GM23338 (cell line): ENCODE results near the gene AKAP17A. TPM values are rescaled to one million over a fixed set of nuclear protein-coding genes. Genes with fewer than 3 reads are reported as not detected.
"Not testable (repeated sequence)": the region's sequence is repeated elsewhere in the genome, so short reads cannot be mapped to it uniquely, and the experiment has no call there.

ENCODE experiments used
- ATAC-seq: fragments of 200-7000 bp; cut with Tn5 transposase; 3 replicates; pipeline ENCODE4 v1.9.1; 2020
- DNase-seq: peaks from one replicate; pipeline ENCODE4 v3.0.0-alpha.2; 2015; ENCODE audit warnings: low spot score
- H2AFZ ChIP-seq: fragments of 200-600 bp; sonication (generic); 2 replicates; pipeline ENCODE4 v1.8.0; 2016; ENCODE audit warnings: antibody characterized with exemption, mild to moderate bottlenecking, moderate library complexity
- H3F3A ChIP-seq: fragments of 200-600 bp; sonication (generic); replicated peaks from 2 replicates; pipeline ENCODE4 v1.8.0; 2017; ENCODE audit warnings: antibody characterized with exemption, mixed run types, low read depth
- H3K27ac ChIP-seq: fragments of 200-600 bp; sonication (generic); 2 replicates; pipeline ENCODE4 v1.6.1; 2016; ENCODE audit warnings: low read depth
- H3K27me3 ChIP-seq: fragments of 200-600 bp; sonication (generic); 2 replicates; pipeline ENCODE4 v1.8.0; 2016; ENCODE audit warnings: mild to moderate bottlenecking, mixed run types, moderate library complexity; ENCODE audit not compliant: insufficient read depth
- H3K36me3 ChIP-seq: fragments of 200-600 bp; sonication (generic); 2 replicates; pipeline ENCODE4 v1.8.0; 2016; ENCODE audit warnings: mild to moderate bottlenecking; ENCODE audit not compliant: insufficient read depth
- H3K4me1 ChIP-seq: fragments of 200-600 bp; sonication (generic); 2 replicates; pipeline ENCODE4 v1.8.0; 2016; ENCODE audit warnings: mild to moderate bottlenecking, moderate library complexity; ENCODE audit not compliant: insufficient read depth
- H3K4me2 ChIP-seq: fragments of 200-600 bp; sonication (generic); 2 replicates; pipeline ENCODE4 v1.7.1; 2017; ENCODE audit warnings: mixed run types
- H3K4me3 ChIP-seq: fragments of 200-600 bp; sonication (generic); 2 replicates; pipeline ENCODE4 v1.6.1; 2016; ENCODE audit warnings: mixed run types
- H3K79me2 ChIP-seq: fragments of 200-600 bp; sonication (generic); replicated peaks from 2 replicates; pipeline ENCODE4 v1.8.0; 2017; ENCODE audit warnings: mild to moderate bottlenecking; ENCODE audit not compliant: insufficient read depth
- H3K9me2 ChIP-seq: fragments of 200-600 bp; sonication (generic); 2 replicates; pipeline ENCODE4 v1.8.0; 2017; ENCODE audit not compliant: insufficient read depth
- H4K20me1 ChIP-seq: fragments of 200-600 bp; sonication (generic); replicated peaks from 2 replicates; pipeline ENCODE4 v1.8.0; 2017; ENCODE audit warnings: mild to moderate bottlenecking; ENCODE audit not compliant: insufficient read depth
- H3K27ac Mint-ChIP-seq: 2 replicates; pipeline ENCODE4 v1.8.0; 2020; ENCODE audit warnings: inconsistent platforms, mild to moderate bottlenecking, moderate library complexity, mixed read lengths
- H3K27me3 Mint-ChIP-seq: 3 replicates; pipeline ENCODE4 v1.8.0; 2022; ENCODE audit warnings: low read depth, mild to moderate bottlenecking, moderate library complexity, mixed read lengths, inconsistent platforms; ENCODE audit not compliant: insufficient read depth, poor library complexity
- H3K36me3 Mint-ChIP-seq: 3 replicates; pipeline ENCODE4 v1.8.0; 2021; ENCODE audit warnings: low read depth, mild to moderate bottlenecking, inconsistent platforms, moderate library complexity, mixed read lengths
- H3K4me1 Mint-ChIP-seq: 3 replicates; pipeline ENCODE4 v1.8.0; 2020; ENCODE audit warnings: mild to moderate bottlenecking, inconsistent platforms, mixed read lengths
- H3K4me3 Mint-ChIP-seq: 3 replicates; pipeline ENCODE4 v1.8.0; 2021; ENCODE audit warnings: moderate library complexity, mild to moderate bottlenecking, inconsistent platforms, mixed read lengths
- H3K9me3 Mint-ChIP-seq: 3 replicates; pipeline ENCODE4 v1.8.0; 2020; ENCODE audit warnings: moderate library complexity, mild to moderate bottlenecking, inconsistent platforms, mixed read lengths
- CREB1 ChIP-seq: fragments of 250-450 bp; sonication (Bioruptor Pico); IDR thresholded peaks from 2 replicates; pipeline ENCODE4 v1.5.0; 2020; ENCODE audit warnings: low read depth, mild to moderate bottlenecking, moderate library complexity
- ETS1 ChIP-seq: IDR thresholded peaks from 2 replicates; pipeline ENCODE4 v1.6.1; 2016; ENCODE audit warnings: antibody characterized with exemption
- EZH2 ChIP-seq: fragments of 200-600 bp; sonication (generic); IDR thresholded peaks from one replicate; pipeline ENCODE4 v1.8.0; 2017; ENCODE audit warnings: antibody characterized with exemption, mild to moderate bottlenecking, low read depth; ENCODE audit not compliant: unreplicated experiment
- JUNB ChIP-seq: IDR thresholded peaks from one replicate; pipeline ENCODE4 v1.6.1; 2016; ENCODE audit warnings: antibody characterized with exemption; ENCODE audit not compliant: unreplicated experiment
- NANOG ChIP-seq: IDR thresholded peaks from 2 replicates; pipeline ENCODE4 v1.6.1; 2016; ENCODE audit warnings: antibody characterized with exemption, borderline replicate concordance
- POLR2AphosphoS5 ChIP-seq: IDR thresholded peaks from 2 replicates; pipeline ENCODE4 v1.6.1; 2016; ENCODE audit warnings: antibody characterized with exemption, low read depth
- REST ChIP-seq: IDR thresholded peaks from one replicate; pipeline ENCODE4 v1.6.1; 2018; ENCODE audit warnings: antibody characterized with exemption; ENCODE audit not compliant: unreplicated experiment
- STAT1 ChIP-seq: IDR thresholded peaks from one replicate; pipeline ENCODE4 v1.6.1; 2016; ENCODE audit warnings: antibody characterized with exemption; ENCODE audit not compliant: unreplicated experiment
- ZNF114 ChIP-seq: fragments of 250-450 bp; sonication (Bioruptor Pico); IDR thresholded peaks from 2 replicates; pipeline ENCODE4 v1.5.0; 2020; ENCODE audit warnings: mild to moderate bottlenecking, moderate library complexity
- polyA plus RNA-seq: library from polyadenylated mRNA; unstranded; fragments of >200 nt; fragmentation: Nextera tagmentation; extraction: Ambion mirVana; gene quantifications from 2 replicates; pipeline ENCODE4 v1.2.1, GENCODE V29; 2016
- total RNA-seq: library from RNA; depleted of rRNA; stranded (reverse); fragments of >200 nt; shearing (Covaris generic); gene quantifications from 2 replicates; pipeline ENCODE4 v1.2.3, GENCODE V29; 2014
- TF ChIP-seq, protein P1 (sequence below), 2 experiments: fragments of 200-600 bp in 1 of 2; sonication (generic) in 1 of 2; conservative IDR thresholded peaks; 2 replicates each; pipeline versions ENCODE4 v1.5.1 to v1.6.1; 2016 to 2017; ENCODE audit warnings: antibody characterized with exemption in 2 of 2, low read depth in 2 of 2, mild to moderate bottlenecking in 2 of 2, moderate library complexity in 1 of 2

AKAP17A gene
- total and polyA plus RNA-seq, 2 experiments from 2014 or later = 27.6 to 64.3 TPM

- TF ChIP-seq REST = no peak
- no peak for TF ChIP-seq ZNF114
- no peak for TF ChIP-seq NANOG
- TF ChIP-seq ETS1 = no peak
- no peak for TF ChIP-seq EZH2
- no peak for TF ChIP-seq JUNB
- no peak for TF ChIP-seq STAT1
- no peak for TF ChIP-seq CREB1 (CRISPR knock-in tag)
These were observed 36.0 kb upstream of the AKAP17A start (continued) for GRCh38 chrX:1555370-1555769.

DNA sequence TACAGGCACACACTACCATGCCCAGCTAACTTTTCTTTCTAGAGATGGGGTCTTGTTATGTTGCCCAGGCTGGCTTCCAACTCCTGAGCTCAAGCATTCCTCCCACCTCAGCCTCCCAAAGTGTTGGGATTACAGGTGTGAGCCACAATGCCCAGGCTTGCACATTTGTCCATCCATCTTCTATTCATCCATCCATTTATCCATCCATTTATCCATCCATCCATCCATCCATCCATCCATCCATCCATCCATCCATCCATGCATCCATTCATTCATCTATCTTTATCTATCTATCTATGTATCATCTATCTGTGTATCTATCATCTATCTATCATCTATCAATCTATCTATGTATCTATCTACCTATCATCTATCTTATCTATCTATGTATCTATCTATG, 34.0 kb upstream of the AKAP17A start:
- not testable (repeated sequence) for H3K79me2 ChIP-seq, ATAC-seq, H2AFZ ChIP-seq, H4K20me1 ChIP-seq, H3K4me1 ChIP-seq, H3K4me1 Mint-ChIP-seq, H3K36me3 ChIP-seq, H3K4me3 Mint-ChIP-seq, H3K27me3 ChIP-seq, H3K27me3 Mint-ChIP-seq, H3K4me2 ChIP-seq, DNase-seq, H3F3A ChIP-seq, H3K27ac ChIP-seq, H3K27ac Mint-ChIP-seq, H3K4me3 ChIP-seq, H3K9me2 ChIP-seq
- peaks cover 79% of the 10 kb centered on the region for H3K9me3 Mint-ChIP-seq
- H3K36me3 Mint-ChIP-seq = peaks cover 12% of the 10 kb centered on the region

DNA sequence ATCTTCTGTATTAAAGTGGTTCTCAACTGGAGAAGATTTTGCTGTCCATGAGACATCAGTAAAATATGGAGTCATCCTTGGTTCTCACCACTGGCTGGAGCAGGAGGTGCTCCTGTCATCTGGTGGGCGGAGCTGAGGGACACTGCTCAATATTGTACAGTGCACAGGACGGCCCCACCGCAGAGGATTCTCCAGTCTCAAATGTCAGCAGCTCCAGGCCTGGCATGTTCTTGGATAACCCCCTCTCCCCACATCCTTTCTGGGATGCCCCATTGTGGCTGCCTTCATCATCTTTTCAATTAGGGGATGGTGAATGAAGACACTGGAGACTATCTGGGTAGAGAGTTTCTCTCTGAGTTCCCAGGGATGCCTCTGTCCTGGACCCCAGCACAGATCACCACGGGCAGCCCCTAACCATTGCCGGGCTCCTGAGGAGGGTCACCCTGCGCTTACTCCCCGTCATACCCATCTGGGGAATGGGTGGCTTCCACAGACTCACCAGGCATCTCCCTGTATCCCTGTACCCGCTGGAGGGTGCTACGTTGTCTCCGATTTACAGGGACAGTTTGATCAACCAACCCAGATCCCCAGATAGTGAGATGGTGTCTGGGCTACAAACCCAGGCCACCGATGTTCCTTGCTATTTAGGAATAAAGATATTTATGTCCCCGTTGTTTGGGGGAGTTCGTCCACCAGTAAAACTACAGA, 32.5 kb upstream of the AKAP17A start:
- H3K9me3 Mint-ChIP-seq = peaks cover 81% of the 10 kb centered on the region
- Histone ChIP-seq H3K27me3 (no peaks in the 10 kb centered on the region), H3K4me2 (no peak overlapping the region), H3K36me3 (no peaks in the 10 kb centered on the region), H3K4me1 (no peaks in the 10 kb centered on the region), H4K20me1 (no peaks in the 10 kb centered on the region), H3F3A (no peaks in the 10 kb centered on the region), H3K27ac (no peak overlapping the region), H3K4me3 (no peak overlapping the region), H2AFZ (no peak overlapping the region), H3K9me2 (no peaks in the 10 kb centered on the region), H3K79me2 (no peaks in the 10 kb centered on the region)
- H3K36me3 Mint-ChIP-seq = peaks cover 12% of the 10 kb centered on the region
- H3K27me3 Mint-ChIP-seq = peaks cover 6% of the 10 kb centered on the region
- H3K27ac Mint-ChIP-seq = no peak overlapping the region
- no peaks in the 10 kb centered on the region for H3K4me1 Mint-ChIP-seq
- H3K4me3 Mint-ChIP-seq = no peak overlapping the region
- DNase-seq (no peak), ATAC-seq (no peak)
- TF ChIP-seq POLR2AphosphoS5 (no peak), ZNF114 (no peak)
- TF ChIP-seq, protein P1, sequence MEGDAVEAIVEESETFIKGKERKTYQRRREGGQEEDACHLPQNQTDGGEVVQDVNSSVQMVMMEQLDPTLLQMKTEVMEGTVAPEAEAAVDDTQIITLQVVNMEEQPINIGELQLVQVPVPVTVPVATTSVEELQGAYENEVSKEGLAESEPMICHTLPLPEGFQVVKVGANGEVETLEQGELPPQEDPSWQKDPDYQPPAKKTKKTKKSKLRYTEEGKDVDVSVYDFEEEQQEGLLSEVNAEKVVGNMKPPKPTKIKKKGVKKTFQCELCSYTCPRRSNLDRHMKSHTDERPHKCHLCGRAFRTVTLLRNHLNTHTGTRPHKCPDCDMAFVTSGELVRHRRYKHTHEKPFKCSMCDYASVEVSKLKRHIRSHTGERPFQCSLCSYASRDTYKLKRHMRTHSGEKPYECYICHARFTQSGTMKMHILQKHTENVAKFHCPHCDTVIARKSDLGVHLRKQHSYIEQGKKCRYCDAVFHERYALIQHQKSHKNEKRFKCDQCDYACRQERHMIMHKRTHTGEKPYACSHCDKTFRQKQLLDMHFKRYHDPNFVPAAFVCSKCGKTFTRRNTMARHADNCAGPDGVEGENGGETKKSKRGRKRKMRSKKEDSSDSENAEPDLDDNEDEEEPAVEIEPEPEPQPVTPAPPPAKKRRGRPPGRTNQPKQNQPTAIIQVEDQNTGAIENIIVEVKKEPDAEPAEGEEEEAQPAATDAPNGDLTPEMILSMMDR (conservative IDR thresholded peaks at IDR 0.05; ENCODE audit: low read depth in 2 of 2) = no peak
